ENCODE data around the gene MACC1. TPM values are rescaled to one million over a fixed set of nuclear protein-coding genes. Genes with fewer than 3 reads are reported as not detected.

MACC1 gene
- total RNA-seq, 1 donor from 2014 or later, result 0.16 TPM

Other genes with a start within 250 kb of the MACC1 start
- gene ITGB8, start 113.5 kb upstream of the MACC1 start, total RNA-seq, result 109 TPM

All from occipital lobe (tissue), 1 donor.